GM12875 (cell line): ENCODE data around the gene INO80C.

Source experiments
- H3K4me3 ChIP-seq: one replicate; pipeline ENCODE4 v1.5.1; 2011; ENCODE audit warnings: low read depth, low read length, control low read depth
- TF ChIP-seq, protein P1 (sequence below): IDR thresholded peaks from 2 replicates; pipeline ENCODE4 v1.5.1; 2011; ENCODE audit warnings: low read depth, mild to moderate bottlenecking, control low read depth, inconsistent platforms, low read length, moderate library complexity, borderline replicate concordance; ENCODE audit not compliant: insufficient read depth

Gene INO80C

DNA sequence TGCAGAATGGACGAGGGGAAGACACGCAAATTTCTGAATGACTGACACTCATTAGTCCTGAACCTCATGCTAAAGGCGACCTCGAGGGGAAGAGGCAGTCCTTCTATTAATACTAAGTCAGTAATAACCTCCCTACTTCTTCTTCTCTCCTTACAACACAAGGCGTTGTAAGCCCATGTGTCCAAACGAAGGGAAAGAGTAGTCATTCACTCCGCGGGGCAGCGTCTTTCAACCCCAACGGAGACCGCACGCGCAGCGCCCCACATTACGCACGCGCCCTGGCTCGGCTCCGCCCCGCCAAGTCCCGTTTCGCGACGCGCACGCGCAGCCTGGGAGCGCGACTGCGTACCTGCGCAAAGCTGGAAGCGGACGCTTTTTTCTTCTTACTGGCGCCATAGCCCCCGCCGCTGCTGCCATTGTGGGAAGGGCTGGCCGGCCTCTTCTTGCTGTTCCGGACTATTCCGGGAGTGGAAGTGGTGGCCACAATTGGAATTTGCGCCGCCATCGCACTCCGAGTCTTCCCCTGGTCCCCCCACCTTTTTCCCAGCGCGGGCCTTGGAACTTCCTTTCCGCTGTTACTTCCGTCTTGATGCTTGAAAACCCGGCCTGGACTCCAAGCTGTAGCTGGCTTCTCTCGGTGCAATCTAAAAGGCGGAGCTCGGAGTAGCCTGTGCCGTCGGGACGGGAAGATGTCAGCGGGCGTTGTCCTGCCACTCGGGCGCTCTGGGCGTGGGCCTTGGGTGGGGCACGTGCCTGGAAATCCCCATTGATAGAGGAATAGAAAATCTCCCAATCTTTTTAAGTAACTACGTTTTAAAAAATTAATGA, at the start of gene INO80C:
Gene INO80C, minus strand, starts transcription at position 591 of the 828 bp plus-strand sequence. Its CDS starts 86 bp downstream, at position 505.
- TF ChIP-seq, protein P1, sequence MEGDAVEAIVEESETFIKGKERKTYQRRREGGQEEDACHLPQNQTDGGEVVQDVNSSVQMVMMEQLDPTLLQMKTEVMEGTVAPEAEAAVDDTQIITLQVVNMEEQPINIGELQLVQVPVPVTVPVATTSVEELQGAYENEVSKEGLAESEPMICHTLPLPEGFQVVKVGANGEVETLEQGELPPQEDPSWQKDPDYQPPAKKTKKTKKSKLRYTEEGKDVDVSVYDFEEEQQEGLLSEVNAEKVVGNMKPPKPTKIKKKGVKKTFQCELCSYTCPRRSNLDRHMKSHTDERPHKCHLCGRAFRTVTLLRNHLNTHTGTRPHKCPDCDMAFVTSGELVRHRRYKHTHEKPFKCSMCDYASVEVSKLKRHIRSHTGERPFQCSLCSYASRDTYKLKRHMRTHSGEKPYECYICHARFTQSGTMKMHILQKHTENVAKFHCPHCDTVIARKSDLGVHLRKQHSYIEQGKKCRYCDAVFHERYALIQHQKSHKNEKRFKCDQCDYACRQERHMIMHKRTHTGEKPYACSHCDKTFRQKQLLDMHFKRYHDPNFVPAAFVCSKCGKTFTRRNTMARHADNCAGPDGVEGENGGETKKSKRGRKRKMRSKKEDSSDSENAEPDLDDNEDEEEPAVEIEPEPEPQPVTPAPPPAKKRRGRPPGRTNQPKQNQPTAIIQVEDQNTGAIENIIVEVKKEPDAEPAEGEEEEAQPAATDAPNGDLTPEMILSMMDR: no peak

GRCh38 chr18:35547008-35547605, 49.3 kb upstream of the INO80C start:
- H3K4me3 ChIP-seq: no peak overlapping the region
- TF ChIP-seq, protein P1: no peak

More for the DNA sequence above, at the start of gene INO80C:
- peak within 1 kb of the TSS; percentile 87 for H3K4me3 ChIP-seq

- no peak overlapping the region for H3K4me3 ChIP-seq
- TF ChIP-seq, protein P1: no peak
Measured at GRCh38 chr18:35542356-35542755, 44.6 kb upstream of the INO80C start.

DNA sequence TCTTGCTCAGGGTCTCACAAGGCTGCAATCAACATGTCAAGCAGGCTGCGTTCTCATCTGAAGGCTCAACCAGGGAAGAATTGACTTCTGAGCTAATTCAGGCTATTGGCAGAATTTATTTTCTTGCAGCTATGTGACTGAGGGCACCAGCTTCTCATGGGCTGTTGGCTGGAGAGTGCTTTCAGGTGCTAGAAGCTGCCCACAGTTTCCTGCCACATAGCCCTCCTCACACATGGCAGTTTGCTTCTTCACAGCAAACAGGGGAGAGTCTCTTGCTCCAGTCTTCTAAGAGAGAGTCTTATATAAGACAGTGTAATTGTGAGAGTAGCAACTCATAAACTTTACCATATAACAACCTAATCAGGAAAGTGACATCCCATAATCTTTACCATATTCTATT, 37.5 kb upstream of the INO80C start:
- TF ChIP-seq, protein P1: no peak
- no peak overlapping the region for H3K4me3 ChIP-seq

- TF ChIP-seq, protein P1: no peak
- H3K4me3 ChIP-seq: no peak overlapping the region
Measured at GRCh38 chr18:35533916-35534405, 36.2 kb upstream of the INO80C start.

DNA sequence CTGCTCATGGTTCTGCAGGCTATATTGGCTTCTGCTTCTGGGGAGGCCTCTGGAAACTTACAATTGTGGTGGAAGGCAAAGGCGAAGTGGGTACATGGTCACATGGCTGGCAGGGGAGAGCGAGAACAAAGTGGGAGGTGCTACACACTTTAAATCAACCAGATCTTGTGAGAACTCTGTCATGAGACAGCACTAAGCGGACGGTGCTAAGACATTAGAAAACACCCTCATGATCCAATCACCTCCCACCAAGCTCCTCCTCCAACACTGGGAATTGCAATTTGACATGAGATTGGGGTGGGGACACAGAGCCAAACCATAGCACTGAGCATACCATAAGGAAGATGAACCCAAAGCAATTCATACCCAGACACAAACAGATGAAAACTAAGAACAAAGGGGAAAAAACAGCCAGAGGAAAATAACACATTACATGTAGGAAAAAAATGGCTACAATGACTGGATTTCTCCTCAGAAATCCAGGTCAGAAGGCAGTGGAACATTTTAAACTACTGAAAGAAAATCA, 31.1 kb upstream of the INO80C start:
- TF ChIP-seq, protein P1: no peak
- no peak overlapping the region for H3K4me3 ChIP-seq

DNA sequence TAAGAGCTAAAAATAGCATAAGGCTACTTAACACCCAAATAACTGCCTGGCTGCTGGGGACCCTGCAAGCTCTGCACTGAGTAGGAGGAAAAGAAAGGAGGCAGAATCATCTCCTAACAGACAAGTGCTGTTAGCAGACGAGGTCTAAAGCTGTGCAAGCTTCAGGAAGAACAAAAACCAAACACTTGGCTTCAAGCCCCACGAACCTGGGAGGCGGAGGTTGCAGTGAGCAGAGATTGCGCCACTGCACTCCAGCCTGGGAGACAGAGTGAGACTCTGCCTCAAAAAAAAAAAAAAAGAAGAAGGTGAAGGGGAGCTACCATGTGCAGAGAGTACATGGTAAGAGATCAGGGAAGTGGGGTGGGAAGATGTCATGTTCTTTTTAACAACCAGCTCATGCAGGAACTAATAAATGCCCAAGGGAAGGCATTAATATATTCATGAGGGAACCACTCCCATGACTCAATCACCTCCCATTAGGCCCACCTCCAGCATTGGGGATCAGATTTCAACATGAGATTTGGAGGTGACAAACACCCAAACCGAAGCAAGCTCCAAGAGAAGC, 28.8 kb upstream of the INO80C start:
- TF ChIP-seq, protein P1: no peak
- no peak overlapping the region for H3K4me3 ChIP-seq
